ENCODE data around the gene GNGT2.

GRCh38 chr17:49190932-49191331, 19.4 kb downstream of the GNGT2 start:
- TF ChIP-seq CTCF (IDR thresholded peaks at IDR 0.05), result no peak
- no peak for TF ChIP-seq POLR2AphosphoS5 (IDR thresholded peaks at IDR 0.05)
- TF ChIP-seq POLR2A (IDR thresholded peaks at IDR 0.05), result no peak
